Suppressor macrophage treated with lipopolysaccharide for 1 hour (primary cell): ENCODE results near the gene PBX1.

Experiments
- DNase-seq, 3 donors: peaks; one replicate each; pipeline ENCODE4 v3.0.0-alpha.2; 2020 to 2022

Gene PBX1

GRCh38 chr1:164786980-164787833 lies 228.2 kb downstream of the PBX1 start:
- peak; percentile 82 to 90 (median 87) for DNase-seq

- DNase-seq: no peak
These were observed 228.8 kb downstream of the PBX1 start for GRCh38 chr1:164787834-164788231.

- no peak for DNase-seq
These were observed 231.1 kb downstream of the PBX1 start for GRCh38 chr1:164790081-164790480.

- DNase-seq: no peak
These were observed 233.5 kb downstream of the PBX1 start for GRCh38 chr1:164792410-164793004.

- DNase-seq: peak; percentile 51 to 55 (median 51)
These were observed 235.4 kb downstream of the PBX1 start for GRCh38 chr1:164794356-164794755.

- DNase-seq: no peak
These were observed 237.9 kb downstream of the PBX1 start for GRCh38 chr1:164796916-164797315.

- no peak for DNase-seq
These were observed 242.3 kb downstream of the PBX1 start for GRCh38 chr1:164801246-164801731.

- DNase-seq: no peak
These were observed 243.0 kb downstream of the PBX1 start for GRCh38 chr1:164801791-164802502.

- no peak for DNase-seq
These were observed 243.7 kb downstream of the PBX1 start for GRCh38 chr1:164802529-164803282.

GRCh38 chr1:164803366-164803765 lies 244.4 kb downstream of the PBX1 start:
- DNase-seq: no peak

- no peak for DNase-seq
These were observed 245.4 kb downstream of the PBX1 start for GRCh38 chr1:164804366-164804765.

GRCh38 chr1:164805399-164805798 lies 246.4 kb downstream of the PBX1 start:
- DNase-seq: no peak

- DNase-seq: no peak
These were observed 247.5 kb downstream of the PBX1 start for GRCh38 chr1:164806531-164806930.

GRCh38 chr1:164813776-164814175 lies 254.8 kb downstream of the PBX1 start:
- no peak for DNase-seq

- no peak for DNase-seq
These were observed 262.7 kb downstream of the PBX1 start for GRCh38 chr1:164821648-164822047.

GRCh38 chr1:164823486-164824279 lies 264.7 kb downstream of the PBX1 start:
- DNase-seq: no peak

- no peak for DNase-seq
These were observed 265.6 kb downstream of the PBX1 start for GRCh38 chr1:164824542-164824941.

- no peak for DNase-seq
These were observed 271.6 kb downstream of the PBX1 start for GRCh38 chr1:164830628-164831027.

GRCh38 chr1:164834641-164835040 lies 275.7 kb downstream of the PBX1 start:
- DNase-seq: no peak

- DNase-seq: no peak
These were observed 277.6 kb downstream of the PBX1 start for GRCh38 chr1:164836614-164837018.

- no peak for DNase-seq
These were observed 279.8 kb downstream of the PBX1 start for GRCh38 chr1:164838786-164839185.

- no peak for DNase-seq
These were observed 282.0 kb downstream of the PBX1 start for GRCh38 chr1:164840936-164841335.
